ENCODE data around the gene PLD6. TPM values are rescaled to one million over a fixed set of nuclear protein-coding genes. Genes with fewer than 3 reads are reported as not detected.

The PLD6 gene
- total RNA-seq, 1 experiment from 2014 or later, result 0.09 TPM

DNA sequence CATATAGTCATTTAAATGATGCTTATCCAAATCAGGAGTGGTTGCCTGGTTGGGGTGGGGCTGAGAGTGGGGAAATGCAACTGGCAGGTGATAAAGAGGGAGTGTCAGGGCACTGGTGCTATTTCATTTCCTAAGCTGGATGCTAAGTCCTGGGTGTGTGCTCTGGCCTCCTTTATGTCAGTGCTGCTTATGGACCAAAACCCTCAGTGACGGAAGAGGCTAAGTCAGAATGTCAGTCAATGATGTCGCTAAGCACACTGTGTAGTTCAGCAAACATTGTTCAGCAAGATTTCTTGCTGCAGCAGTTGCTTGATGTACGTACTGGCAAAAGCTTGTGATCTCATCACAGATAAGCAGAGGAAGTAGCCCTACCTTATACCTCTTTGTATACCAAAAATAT, 47.3 kb upstream of the PLD6 start:
- Mint-ChIP-seq H3K9me3 (no peaks in the 10 kb centered on the region), H3K4me3 (no peak overlapping the region), H3K36me3 (ENCODE audit: insufficient read depth in 1 of 3, low read depth in 3 of 3) (peaks cover 42 to 83% (median 76%) of the 10 kb centered on the region in 3 experiments), H3K27me3 (ENCODE audit: low read depth) (no peaks in the 10 kb centered on the region), H3K4me1 (no peaks in the 10 kb centered on the region), H3K27ac (no peak overlapping the region; a peak in 1 of 7 replicates)
- Histone ChIP-seq H3K4me1 (ENCODE audit: insufficient read depth, low read length) (no peaks in the 10 kb centered on the region), H2BK15ac (ENCODE audit: low read depth, low read length) (no peak overlapping the region), H3K9me3 (ENCODE audit: control insufficient read depth, low read depth, low read length) (no peaks in the 10 kb centered on the region), H3K4me2 (ENCODE audit: insufficient read depth, insufficient read length, low read length) (no peak overlapping the region), H3K56ac (ENCODE audit: insufficient read length, low read depth, low read length) (no peak overlapping the region), H2BK12ac (ENCODE audit: insufficient read length, low read depth, low read length) (no peak overlapping the region), H3K23ac (ENCODE audit: insufficient read length, low read depth, low read length) (no peak overlapping the region), H4K8ac (replicated peaks; ENCODE audit: insufficient read length, low read depth, low read length) (no peak overlapping the region), H3K79me2 (ENCODE audit: insufficient read depth, low read length) (no peaks in the 10 kb centered on the region), H3K79me1 (ENCODE audit: insufficient read depth, low read depth, low read length, poor library complexity, severe bottlenecking) (no peaks in the 10 kb centered on the region), H2BK120ac (ENCODE audit: low read depth, low read length, poor library complexity, severe bottlenecking) (no peak overlapping the region), H4K20me1 (ENCODE audit: control insufficient read depth, insufficient read depth, insufficient read length) (no peaks in the 10 kb centered on the region), H3K9ac (ENCODE audit: extremely low read depth, insufficient read length, low read length) (no peak overlapping the region), H3T11ph (ENCODE audit: low read length) (no peak overlapping the region), H2AFZ (ENCODE audit: low read length) (no peak overlapping the region), H4K5ac (ENCODE audit: insufficient read length, low read depth, low read length) (no peak overlapping the region), H3K27ac (ENCODE audit: insufficient read length, low read depth, low read length) (no peak overlapping the region), H4K91ac (ENCODE audit: insufficient read length, low read depth, low read length) (no peak overlapping the region), H2BK5ac (ENCODE audit: insufficient read length, low read length) (no peak overlapping the region), H3K23me2 (ENCODE audit: insufficient read length, low read depth, low read length, poor library complexity, severe bottlenecking) (no peaks in the 10 kb centered on the region), H2BK20ac (ENCODE audit: low read depth, low read length, poor library complexity, severe bottlenecking) (no peak overlapping the region), H3K4ac (ENCODE audit: low read depth, low read length) (no peak overlapping the region), H3K27me3 (ENCODE audit: insufficient read depth, low read length) (no peaks in the 10 kb centered on the region), H2AK5ac (ENCODE audit: insufficient read length, low read length) (no peak overlapping the region), H3K18ac (ENCODE audit: insufficient read length, low read depth, low read length) (no peak overlapping the region), H3K14ac (ENCODE audit: insufficient read depth, low read length) (no peak overlapping the region)
- TF ChIP-seq, protein P1, sequence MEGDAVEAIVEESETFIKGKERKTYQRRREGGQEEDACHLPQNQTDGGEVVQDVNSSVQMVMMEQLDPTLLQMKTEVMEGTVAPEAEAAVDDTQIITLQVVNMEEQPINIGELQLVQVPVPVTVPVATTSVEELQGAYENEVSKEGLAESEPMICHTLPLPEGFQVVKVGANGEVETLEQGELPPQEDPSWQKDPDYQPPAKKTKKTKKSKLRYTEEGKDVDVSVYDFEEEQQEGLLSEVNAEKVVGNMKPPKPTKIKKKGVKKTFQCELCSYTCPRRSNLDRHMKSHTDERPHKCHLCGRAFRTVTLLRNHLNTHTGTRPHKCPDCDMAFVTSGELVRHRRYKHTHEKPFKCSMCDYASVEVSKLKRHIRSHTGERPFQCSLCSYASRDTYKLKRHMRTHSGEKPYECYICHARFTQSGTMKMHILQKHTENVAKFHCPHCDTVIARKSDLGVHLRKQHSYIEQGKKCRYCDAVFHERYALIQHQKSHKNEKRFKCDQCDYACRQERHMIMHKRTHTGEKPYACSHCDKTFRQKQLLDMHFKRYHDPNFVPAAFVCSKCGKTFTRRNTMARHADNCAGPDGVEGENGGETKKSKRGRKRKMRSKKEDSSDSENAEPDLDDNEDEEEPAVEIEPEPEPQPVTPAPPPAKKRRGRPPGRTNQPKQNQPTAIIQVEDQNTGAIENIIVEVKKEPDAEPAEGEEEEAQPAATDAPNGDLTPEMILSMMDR (conservative IDR thresholded peaks at IDR 0.05), result no peak
- no peak for DNase-seq
- no CpG with 5 or more reads among the region's 3 CpGs for WGBS (ENCODE audit: extremely low coverage, insufficient read length, low lambda C conversion rate)

Measured in H9 (cell line).